ENCODE measurements around the gene ZNF658. TPM values are rescaled to one million over a fixed set of nuclear protein-coding genes. Genes with fewer than 3 reads are reported as not detected.
"Not testable (repeated sequence)": the region's sequence is repeated elsewhere in the genome, so short reads cannot be mapped to it uniquely, and the experiment has no call there.

Gene ZNF658
- total RNA-seq = 1 to 10 TPM; 5.3 to 8.2 (median 6.0) TPM
- 1 to 10 TPM in 1 of 3 donors, under 1 TPM in 2; 0.60 to 1.7 (median 0.92) TPM for polyA plus RNA-seq

GRCh38 chr9:66900490-66901131 lies at the start of gene ZNF658:
Gene ZNF658, plus strand, starts transcription at chr9:66900725. Its CDS starts 2,837 bp downstream, at chr9:66903562.
- peak; percentile 92 for DNase-seq
- Histone ChIP-seq H3K4me3 (peak within 1 kb of the TSS; percentile 47 to 61 (median 54)), H3K27ac (peak within 1 kb of the TSS; percentile 67 to 74 (median 70))
- intact Hi-C loops (cut with DNase I); H3K4me1 ChIP-seq; H3K36me3 ChIP-seq; H3K9me3 ChIP-seq; H3K27me3 ChIP-seq: not testable (repeated sequence)
- 0% methylated on average over 45 of the region's 46 CpGs for WGBS, 2 donors
- TF ChIP-seq POLR2AphosphoS5 (IDR thresholded peaks at IDR 0.05) = peak; percentile 19 to 84 (median 50)

GRCh38 chr9:66861732-66862131 lies 38.8 kb upstream of the ZNF658 start:
- DNase-seq, H3K4me1 ChIP-seq: not testable (repeated sequence)

GRCh38 chr9:66868660-66869059 lies 31.9 kb upstream of the ZNF658 start:
- H3K27me3 ChIP-seq; intact Hi-C loops (cut with DNase I); H3K9me3 ChIP-seq; DNase-seq; H3K4me1 ChIP-seq; H3K4me3 ChIP-seq; H3K36me3 ChIP-seq; H3K27ac ChIP-seq: not testable (repeated sequence)
- WGBS, 2 donors = 72 to 79% methylated on average over 2 of the region's 3 CpGs

More at GRCh38 chr9:66861732-66862131, 38.8 kb upstream of the ZNF658 start:
- H3K9me3 ChIP-seq; H3K27ac ChIP-seq; H3K27me3 ChIP-seq; H3K36me3 ChIP-seq; intact Hi-C loops (cut with DNase I); H3K4me3 ChIP-seq: not testable (repeated sequence)
- no CpG with 5 or more reads among the region's 4 CpGs for WGBS, 2 donors

- H3K9me3 ChIP-seq; DNase-seq; intact Hi-C loops (cut with DNase I); H3K4me1 ChIP-seq; H3K4me3 ChIP-seq; H3K27me3 ChIP-seq; H3K27ac ChIP-seq; H3K36me3 ChIP-seq: not testable (repeated sequence)
- WGBS, 2 donors = 37 to 70% methylated on average over 3 of the region's 3 CpGs
These were observed 19.9 kb upstream of the ZNF658 start for GRCh38 chr9:66880605-66881004.

- H3K27me3 ChIP-seq; H3K27ac ChIP-seq; H3K36me3 ChIP-seq; H3K9me3 ChIP-seq; H3K4me1 ChIP-seq; DNase-seq; H3K4me3 ChIP-seq; intact Hi-C loops (cut with DNase I): not testable (repeated sequence)
- WGBS, 2 donors = 89 to 91% methylated on average over 3 of the region's 3 CpGs
These were observed 18.7 kb upstream of the ZNF658 start for GRCh38 chr9:66881847-66882246.

- H3K27me3 ChIP-seq; H3K27ac ChIP-seq; H3K9me3 ChIP-seq; H3K36me3 ChIP-seq; intact Hi-C loops (cut with DNase I); H3K4me1 ChIP-seq; DNase-seq; H3K4me3 ChIP-seq: not testable (repeated sequence)
- 84% methylated on average over 1 of the region's 1 CpG; no CpG with 5 or more reads in 1 of the 2 donors for WGBS, 2 donors
These were observed 10.2 kb upstream of the ZNF658 start for GRCh38 chr9:66890334-66890733.

- H3K9me3 ChIP-seq; H3K4me1 ChIP-seq; H3K27me3 ChIP-seq; H3K36me3 ChIP-seq; intact Hi-C loops (cut with DNase I); DNase-seq: not testable (repeated sequence)
- H3K4me3 ChIP-seq = peak overlapping the region; percentile 47 to 61 (median 54)
- peak overlapping the region; percentile 67 to 74 (median 70) for H3K27ac ChIP-seq
- 4 to 15% methylated on average over 6 of the region's 8 CpGs for WGBS, 2 donors
These were observed 616 bp downstream of the ZNF658 start for GRCh38 chr9:66901141-66901540.

- peaks cover 0 to 19% (median 5%) of the 10 kb centered on the region in 4 donors for H3K36me3 ChIP-seq
- 93 to 95% methylated on average over 2 of the region's 2 CpGs for WGBS, 2 donors
- intact Hi-C loops (cut with DNase I); H3K4me3 ChIP-seq; DNase-seq; H3K9me3 ChIP-seq; H3K27me3 ChIP-seq; H3K27ac ChIP-seq; H3K4me1 ChIP-seq: not testable (repeated sequence)
These were observed 9.0 kb downstream of the ZNF658 start for GRCh38 chr9:66909560-66909959.

- 94 to 97% methylated on average over 3 of the region's 4 CpGs for WGBS, 2 donors
- H3K27me3 ChIP-seq; DNase-seq; H3K4me1 ChIP-seq; H3K9me3 ChIP-seq; H3K4me3 ChIP-seq; H3K27ac ChIP-seq; intact Hi-C loops (cut with DNase I): not testable (repeated sequence)
- H3K36me3 ChIP-seq = peaks cover 0 to 11% (median 0%) of the 10 kb centered on the region in 4 donors
These were observed 19.5 kb downstream of the ZNF658 start for GRCh38 chr9:66920072-66920471.

GRCh38 chr9:66936194-66936870 lies 35.8 kb downstream of the ZNF658 start:
- H3K36me3 ChIP-seq; H3K4me1 ChIP-seq; H3K27ac ChIP-seq; H3K9me3 ChIP-seq; H3K4me3 ChIP-seq; DNase-seq; intact Hi-C loops (cut with DNase I); H3K27me3 ChIP-seq: not testable (repeated sequence)
- whole genome bisulfite sequencing, 2 donors = no CpG with 5 or more reads among the region's 1 CpG

GRCh38 chr9:66937662-66938061 lies 37.1 kb downstream of the ZNF658 start:
- H3K27me3 ChIP-seq; intact Hi-C loops (cut with DNase I): not testable (repeated sequence)

GRCh38 chr9:66938322-66938721 lies 37.8 kb downstream of the ZNF658 start:
- H3K4me1 ChIP-seq; H3K36me3 ChIP-seq; H3K4me3 ChIP-seq; intact Hi-C loops (cut with DNase I); H3K27me3 ChIP-seq; H3K9me3 ChIP-seq; DNase-seq; H3K27ac ChIP-seq: not testable (repeated sequence)
- 66 to 79% methylated on average over 4 of the region's 5 CpGs for WGBS, 2 donors

More at GRCh38 chr9:66937662-66938061, 37.1 kb downstream of the ZNF658 start:
- not testable (repeated sequence) for H3K4me3 ChIP-seq, H3K36me3 ChIP-seq, H3K9me3 ChIP-seq, H3K27ac ChIP-seq, H3K4me1 ChIP-seq, DNase-seq
- 85 to 95% methylated on average over 1 to 3 of the region's 3 CpGs for WGBS, 2 donors

All from sigmoid colon (tissue), 7 donors.